ENCODE measurements around the gene MASP2.

The MASP2 gene

DNA sequence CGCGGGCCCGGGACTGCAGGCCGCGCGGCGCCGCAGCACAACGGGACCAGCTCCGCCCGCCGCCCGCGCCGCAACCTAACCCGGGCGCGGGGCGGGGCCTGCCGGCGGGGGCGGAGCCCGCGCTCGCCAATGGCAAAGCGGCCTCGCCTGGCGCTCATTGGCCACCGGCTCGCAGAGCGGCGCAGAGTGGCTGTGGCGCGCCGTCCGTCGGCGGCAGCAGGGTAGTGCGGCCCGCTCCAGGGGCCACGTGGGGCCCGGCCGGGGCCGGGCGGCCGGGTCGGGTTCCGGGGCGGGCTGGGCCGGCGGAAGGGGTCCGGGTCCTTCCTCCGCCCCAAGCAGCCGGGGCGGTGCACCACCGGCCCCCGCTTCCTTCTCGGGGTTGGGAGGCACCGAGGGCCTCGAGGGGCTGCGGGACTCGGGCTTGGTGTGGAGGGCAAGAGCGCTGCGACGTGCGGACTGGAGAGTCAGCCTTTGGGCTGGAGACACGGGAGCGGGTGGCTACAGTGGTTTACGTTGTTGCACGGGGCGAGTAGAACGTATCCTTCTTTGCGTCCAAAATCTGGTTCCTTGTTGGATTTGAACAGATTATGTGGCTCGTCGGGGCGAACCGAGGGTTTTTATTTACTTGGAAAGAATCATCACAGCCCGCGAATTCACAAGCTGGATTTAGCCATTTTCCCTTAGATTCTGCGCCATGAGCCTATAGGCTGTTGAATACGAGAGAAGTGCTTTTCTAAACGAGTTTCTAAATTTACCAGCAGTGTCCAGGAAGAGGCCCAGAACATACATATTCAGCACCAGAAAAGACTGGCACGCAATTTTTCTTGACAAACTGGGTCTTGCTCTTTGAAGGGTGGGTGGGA is 13.2 kb upstream of the MASP2 start, which contains the start of gene SRM:
Gene SRM, minus strand, starts transcription at position 51 of the 863 bp plus-strand sequence. CDS start 75 bp downstream, outside the sequence.
- TF ChIP-seq ESRRG (CRISPR knock-in tag; IDR thresholded peaks at IDR 0.05) (no peak), ZFP3 (CRISPR knock-in tag; IDR thresholded peaks at IDR 0.05) (no peak), ZC3H10 (CRISPR knock-in tag; IDR thresholded peaks at IDR 0.05) (no peak), ISL1 (CRISPR knock-in tag; IDR thresholded peaks at IDR 0.05) (no peak)
- TF ChIP-seq, protein P1, sequence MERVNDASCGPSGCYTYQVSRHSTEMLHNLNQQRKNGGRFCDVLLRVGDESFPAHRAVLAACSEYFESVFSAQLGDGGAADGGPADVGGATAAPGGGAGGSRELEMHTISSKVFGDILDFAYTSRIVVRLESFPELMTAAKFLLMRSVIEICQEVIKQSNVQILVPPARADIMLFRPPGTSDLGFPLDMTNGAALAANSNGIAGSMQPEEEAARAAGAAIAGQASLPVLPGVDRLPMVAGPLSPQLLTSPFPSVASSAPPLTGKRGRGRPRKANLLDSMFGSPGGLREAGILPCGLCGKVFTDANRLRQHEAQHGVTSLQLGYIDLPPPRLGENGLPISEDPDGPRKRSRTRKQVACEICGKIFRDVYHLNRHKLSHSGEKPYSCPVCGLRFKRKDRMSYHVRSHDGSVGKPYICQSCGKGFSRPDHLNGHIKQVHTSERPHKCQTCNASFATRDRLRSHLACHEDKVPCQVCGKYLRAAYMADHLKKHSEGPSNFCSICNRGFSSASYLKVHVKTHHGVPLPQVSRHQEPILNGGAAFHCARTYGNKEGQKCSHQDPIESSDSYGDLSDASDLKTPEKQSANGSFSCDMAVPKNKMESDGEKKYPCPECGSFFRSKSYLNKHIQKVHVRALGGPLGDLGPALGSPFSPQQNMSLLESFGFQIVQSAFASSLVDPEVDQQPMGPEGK (CRISPR knock-in tag; IDR thresholded peaks at IDR 0.05; ENCODE audit: borderline replicate concordance), result no peak
- TF ChIP-seq, protein P2, sequence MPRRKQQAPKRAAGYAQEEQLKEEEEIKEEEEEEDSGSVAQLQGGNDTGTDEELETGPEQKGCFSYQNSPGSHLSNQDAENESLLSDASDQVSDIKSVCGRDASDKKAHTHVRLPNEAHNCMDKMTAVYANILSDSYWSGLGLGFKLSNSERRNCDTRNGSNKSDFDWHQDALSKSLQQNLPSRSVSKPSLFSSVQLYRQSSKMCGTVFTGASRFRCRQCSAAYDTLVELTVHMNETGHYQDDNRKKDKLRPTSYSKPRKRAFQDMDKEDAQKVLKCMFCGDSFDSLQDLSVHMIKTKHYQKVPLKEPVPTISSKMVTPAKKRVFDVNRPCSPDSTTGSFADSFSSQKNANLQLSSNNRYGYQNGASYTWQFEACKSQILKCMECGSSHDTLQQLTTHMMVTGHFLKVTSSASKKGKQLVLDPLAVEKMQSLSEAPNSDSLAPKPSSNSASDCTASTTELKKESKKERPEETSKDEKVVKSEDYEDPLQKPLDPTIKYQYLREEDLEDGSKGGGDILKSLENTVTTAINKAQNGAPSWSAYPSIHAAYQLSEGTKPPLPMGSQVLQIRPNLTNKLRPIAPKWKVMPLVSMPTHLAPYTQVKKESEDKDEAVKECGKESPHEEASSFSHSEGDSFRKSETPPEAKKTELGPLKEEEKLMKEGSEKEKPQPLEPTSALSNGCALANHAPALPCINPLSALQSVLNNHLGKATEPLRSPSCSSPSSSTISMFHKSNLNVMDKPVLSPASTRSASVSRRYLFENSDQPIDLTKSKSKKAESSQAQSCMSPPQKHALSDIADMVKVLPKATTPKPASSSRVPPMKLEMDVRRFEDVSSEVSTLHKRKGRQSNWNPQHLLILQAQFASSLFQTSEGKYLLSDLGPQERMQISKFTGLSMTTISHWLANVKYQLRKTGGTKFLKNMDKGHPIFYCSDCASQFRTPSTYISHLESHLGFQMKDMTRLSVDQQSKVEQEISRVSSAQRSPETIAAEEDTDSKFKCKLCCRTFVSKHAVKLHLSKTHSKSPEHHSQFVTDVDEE (CRISPR knock-in tag; IDR thresholded peaks at IDR 0.05), result no peak

DNA sequence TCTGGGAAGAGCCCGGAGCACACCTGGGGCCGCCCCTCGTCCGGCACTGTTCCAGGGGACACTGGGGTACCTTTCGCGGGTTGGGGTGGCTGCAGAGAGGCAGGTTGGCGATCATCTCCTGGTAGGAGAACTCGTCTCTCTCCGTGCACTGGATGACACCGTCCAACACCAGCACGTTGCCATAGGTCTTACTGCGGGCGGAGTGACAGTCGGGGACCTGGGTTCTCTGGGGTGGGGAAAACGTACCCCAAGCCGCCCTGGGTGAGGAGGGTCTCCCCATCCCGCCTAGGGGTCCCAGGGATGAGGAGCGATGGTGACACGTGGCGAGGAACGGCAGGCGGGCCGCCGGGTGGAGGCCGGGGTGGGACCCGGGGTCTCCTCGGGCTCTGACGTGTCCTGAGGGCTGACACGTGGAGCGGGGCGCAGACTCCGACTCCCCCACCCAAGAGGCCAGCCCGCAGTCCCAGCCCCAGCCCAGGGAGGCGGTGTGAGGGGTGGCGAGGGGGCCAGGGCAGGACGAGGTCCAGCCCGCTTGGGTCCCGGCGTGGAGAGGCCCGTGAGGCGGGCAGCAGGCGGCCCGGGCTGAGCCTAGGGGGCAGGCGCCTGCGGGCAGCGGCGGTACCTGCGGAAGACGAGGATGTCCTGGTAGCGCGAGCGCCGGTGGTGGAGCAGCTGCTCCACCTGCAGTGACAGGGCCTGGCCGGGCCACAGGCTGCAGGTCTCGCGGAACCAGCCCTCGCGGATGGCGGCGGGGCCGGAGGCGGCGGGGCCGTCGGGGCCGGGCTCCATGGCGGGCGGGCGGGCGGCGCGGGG is 12.3 kb upstream of the MASP2 start:
- TF ChIP-seq, protein P3, sequence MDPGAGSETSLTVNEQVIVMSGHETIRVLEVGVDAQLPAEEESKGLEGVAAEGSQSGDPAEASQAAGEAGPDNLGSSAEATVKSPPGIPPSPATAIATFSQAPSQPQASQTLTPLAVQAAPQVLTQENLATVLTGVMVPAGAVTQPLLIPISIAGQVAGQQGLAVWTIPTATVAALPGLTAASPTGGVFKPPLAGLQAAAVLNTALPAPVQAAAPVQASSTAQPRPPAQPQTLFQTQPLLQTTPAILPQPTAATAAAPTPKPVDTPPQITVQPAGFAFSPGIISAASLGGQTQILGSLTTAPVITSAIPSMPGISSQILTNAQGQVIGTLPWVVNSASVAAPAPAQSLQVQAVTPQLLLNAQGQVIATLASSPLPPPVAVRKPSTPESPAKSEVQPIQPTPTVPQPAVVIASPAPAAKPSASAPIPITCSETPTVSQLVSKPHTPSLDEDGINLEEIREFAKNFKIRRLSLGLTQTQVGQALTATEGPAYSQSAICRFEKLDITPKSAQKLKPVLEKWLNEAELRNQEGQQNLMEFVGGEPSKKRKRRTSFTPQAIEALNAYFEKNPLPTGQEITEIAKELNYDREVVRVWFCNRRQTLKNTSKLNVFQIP (CRISPR knock-in tag; IDR thresholded peaks at IDR 0.05; ENCODE audit: borderline replicate concordance, low read depth), result no peak
- no peak for TF ChIP-seq SNAI2 (CRISPR knock-in tag; IDR thresholded peaks at IDR 0.05)
- TF ChIP-seq ZC3H10 (CRISPR knock-in tag; IDR thresholded peaks at IDR 0.05), result no peak
- no peak for TF ChIP-seq BACH2 (CRISPR knock-in tag; IDR thresholded peaks at IDR 0.05; ENCODE audit: borderline replicate concordance)
- no peak for TF ChIP-seq ARNTL (CRISPR knock-in tag; IDR thresholded peaks at IDR 0.05; ENCODE audit: borderline replicate concordance, low read depth)
- no peak for TF ChIP-seq ISL1 (CRISPR knock-in tag; IDR thresholded peaks at IDR 0.05)
- peak; percentile 6 for ATAC-seq

More for the DNA sequence above, 13.2 kb upstream of the MASP2 start, which contains the start of gene SRM:
- peak; percentile 97 for ATAC-seq

DNA sequence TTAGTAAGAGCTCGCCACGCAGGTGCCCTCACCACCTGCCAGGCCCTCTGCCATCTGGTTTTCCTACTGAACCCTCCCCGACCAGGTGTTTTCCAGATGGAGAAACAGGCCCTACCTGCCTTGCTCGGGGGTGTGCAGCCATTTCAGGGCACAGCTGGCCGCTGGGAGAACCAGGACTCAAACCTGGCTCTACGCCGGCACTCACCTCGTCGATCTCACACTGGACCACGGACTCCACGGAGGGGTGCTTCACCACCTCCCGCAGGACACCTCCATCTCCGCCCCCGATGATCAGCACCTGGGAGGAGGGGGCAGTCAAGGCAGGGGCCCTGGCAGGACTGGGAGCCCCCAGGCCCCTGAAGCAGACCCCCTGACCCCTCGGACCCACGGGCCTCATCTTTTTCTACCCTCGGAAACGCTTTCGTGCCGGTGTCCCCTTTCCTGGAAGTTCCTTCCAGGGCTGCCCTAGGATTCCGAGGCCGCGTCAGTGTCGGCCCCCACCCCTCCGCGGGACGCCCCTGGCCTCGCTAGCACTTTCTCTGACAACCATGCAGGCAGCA is 11.6 kb upstream of the MASP2 start:
- no peak for TF ChIP-seq ISL1 (CRISPR knock-in tag; IDR thresholded peaks at IDR 0.05)
- TF ChIP-seq, protein P1 (CRISPR knock-in tag; IDR thresholded peaks at IDR 0.05; ENCODE audit: borderline replicate concordance), result no peak
- TF ChIP-seq ZFP30 (CRISPR knock-in tag; IDR thresholded peaks at IDR 0.05), result no peak
- TF ChIP-seq, protein P3 (CRISPR knock-in tag; IDR thresholded peaks at IDR 0.05; ENCODE audit: borderline replicate concordance, low read depth), result no peak
- no peak for TF ChIP-seq ZNF8 (CRISPR knock-in tag; IDR thresholded peaks at IDR 0.05)
- TF ChIP-seq ZC3H10 (CRISPR knock-in tag; IDR thresholded peaks at IDR 0.05), result no peak
- no peak for TF ChIP-seq TOX (CRISPR knock-in tag; IDR thresholded peaks at IDR 0.05; ENCODE audit: borderline replicate concordance)
- TF ChIP-seq PPARA (CRISPR knock-in tag; IDR thresholded peaks at IDR 0.05; ENCODE audit: borderline replicate concordance), result no peak
- TF ChIP-seq GLIS3 (CRISPR knock-in tag; IDR thresholded peaks at IDR 0.05), result no peak
- TF ChIP-seq, protein P2 (CRISPR knock-in tag; IDR thresholded peaks at IDR 0.05), result no peak
- TF ChIP-seq, protein P4, sequence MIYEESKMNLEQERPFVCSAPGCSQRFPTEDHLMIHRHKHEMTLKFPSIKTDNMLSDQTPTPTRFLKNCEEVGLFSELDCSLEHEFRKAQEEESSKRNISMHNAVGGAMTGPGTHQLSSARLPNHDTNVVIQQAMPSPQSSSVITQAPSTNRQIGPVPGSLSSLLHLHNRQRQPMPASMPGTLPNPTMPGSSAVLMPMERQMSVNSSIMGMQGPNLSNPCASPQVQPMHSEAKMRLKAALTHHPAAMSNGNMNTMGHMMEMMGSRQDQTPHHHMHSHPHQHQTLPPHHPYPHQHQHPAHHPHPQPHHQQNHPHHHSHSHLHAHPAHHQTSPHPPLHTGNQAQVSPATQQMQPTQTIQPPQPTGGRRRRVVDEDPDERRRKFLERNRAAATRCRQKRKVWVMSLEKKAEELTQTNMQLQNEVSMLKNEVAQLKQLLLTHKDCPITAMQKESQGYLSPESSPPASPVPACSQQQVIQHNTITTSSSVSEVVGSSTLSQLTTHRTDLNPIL (CRISPR knock-in tag; IDR thresholded peaks at IDR 0.05; ENCODE audit: low read depth), result no peak
- TF ChIP-seq ARNTL (CRISPR knock-in tag; IDR thresholded peaks at IDR 0.05; ENCODE audit: borderline replicate concordance, low read depth), result no peak
- TF ChIP-seq ESRRG (CRISPR knock-in tag; IDR thresholded peaks at IDR 0.05), result no peak
- no peak for TF ChIP-seq ZNF70 (CRISPR knock-in tag; IDR thresholded peaks at IDR 0.05)
- TF ChIP-seq TCF4 (CRISPR knock-in tag; IDR thresholded peaks at IDR 0.05; ENCODE audit: borderline replicate concordance), result no peak
- no peak for TF ChIP-seq BACH2 (CRISPR knock-in tag; IDR thresholded peaks at IDR 0.05; ENCODE audit: borderline replicate concordance)
- ATAC-seq, result no peak

Data from SK-N-SH treated with all-trans-retinoic acid at 6 μM for 48 hours (cell line).